ENCODE measurements around the gene FUT3.
A peak's percentile ranks its signal among the peaks of the same experiment; 100 is the strongest.

The FUT3 gene

GRCh38 chr19:5851302-5851701 is at the start of gene FUT3:
TSS of gene FUT3 (minus strand) at chr19:5851449.
- H3K27me3 Mint-ChIP-seq, result no peaks in the 10 kb centered on the region
- no peaks in the 10 kb centered on the region for H3K9me3 Mint-ChIP-seq
- no peaks in the 10 kb centered on the region for H3K4me1 Mint-ChIP-seq (ENCODE audit: low read depth)
- no peak within 1 kb of the TSS for H3K27ac Mint-ChIP-seq
- no peak for DNase-seq
- H3K4me3 Mint-ChIP-seq, result no peak within 1 kb of the TSS
- no peaks in the 10 kb centered on the region for H3K36me3 Mint-ChIP-seq (ENCODE audit: low read depth)

- H3K36me3 Mint-ChIP-seq (ENCODE audit: low read depth), result peaks cover 47% of the 10 kb centered on the region
- DNase-seq, result no peak
- peaks cover 25% of the 10 kb centered on the region for H3K4me1 Mint-ChIP-seq (ENCODE audit: low read depth)
- H3K9me3 Mint-ChIP-seq, result no peaks in the 10 kb centered on the region
- peak overlapping the region; percentile 99 for H3K27ac Mint-ChIP-seq
- H3K4me3 Mint-ChIP-seq, result peak overlapping the region; percentile 23
- no peaks in the 10 kb centered on the region for H3K27me3 Mint-ChIP-seq
Measured at GRCh38 chr19:5900976-5901375, 49.7 kb upstream of the FUT3 start.

GRCh38 chr19:5899728-5900526 is 48.7 kb upstream of the FUT3 start:
- no peak for DNase-seq
- H3K4me3 Mint-ChIP-seq, result no peak overlapping the region
- H3K27ac Mint-ChIP-seq, result peak overlapping the region; percentile 65
- H3K4me1 Mint-ChIP-seq (ENCODE audit: low read depth), result peaks cover 22% of the 10 kb centered on the region
- H3K36me3 Mint-ChIP-seq (ENCODE audit: low read depth), result peaks cover 55% of the 10 kb centered on the region
- H3K27me3 Mint-ChIP-seq, result no peaks in the 10 kb centered on the region
- no peaks in the 10 kb centered on the region for H3K9me3 Mint-ChIP-seq

- Mint-ChIP-seq H3K27me3 (no peaks in the 10 kb centered on the region), H3K4me3 (no peak overlapping the region)
Measured at GRCh38 chr19:5897189-5897969, 46.1 kb upstream of the FUT3 start.

GRCh38 chr19:5896365-5897076 is 45.3 kb upstream of the FUT3 start:
- no peak for DNase-seq
- peaks cover 2% of the 10 kb centered on the region for H3K27me3 Mint-ChIP-seq
- no peak overlapping the region for H3K27ac Mint-ChIP-seq
- peaks cover 17% of the 10 kb centered on the region for H3K4me1 Mint-ChIP-seq (ENCODE audit: low read depth)
- H3K9me3 Mint-ChIP-seq, result no peaks in the 10 kb centered on the region
- H3K36me3 Mint-ChIP-seq (ENCODE audit: low read depth), result peaks cover 49% of the 10 kb centered on the region
- no peak overlapping the region for H3K4me3 Mint-ChIP-seq

More at GRCh38 chr19:5897189-5897969, 46.1 kb upstream of the FUT3 start:
- DNase-seq, result no peak
- peaks cover 51% of the 10 kb centered on the region for H3K36me3 Mint-ChIP-seq (ENCODE audit: low read depth)
- H3K9me3 Mint-ChIP-seq, result no peaks in the 10 kb centered on the region
- H3K4me1 Mint-ChIP-seq (ENCODE audit: low read depth), result peaks cover 17% of the 10 kb centered on the region
- H3K27ac Mint-ChIP-seq, result peak overlapping the region; percentile 44

- Mint-ChIP-seq H3K9me3 (no peaks in the 10 kb centered on the region), H3K27me3 (peaks cover 6% of the 10 kb centered on the region), H3K4me1 (ENCODE audit: low read depth) (peaks cover 11% of the 10 kb centered on the region), H3K36me3 (ENCODE audit: low read depth) (peaks cover 43% of the 10 kb centered on the region), H3K4me3 (no peak overlapping the region), H3K27ac (no peak overlapping the region)
- DNase-seq, result no peak
Measured at GRCh38 chr19:5895890-5896289, 44.6 kb upstream of the FUT3 start.

- H3K27ac Mint-ChIP-seq, result no peak overlapping the region
Measured at GRCh38 chr19:5895409-5895808, 44.2 kb upstream of the FUT3 start.

GRCh38 chr19:5894704-5895349 is 43.6 kb upstream of the FUT3 start:
- Mint-ChIP-seq H3K4me1 (ENCODE audit: low read depth) (peaks cover 4% of the 10 kb centered on the region), H3K27me3 (peaks cover 15% of the 10 kb centered on the region), H3K9me3 (no peaks in the 10 kb centered on the region), H3K27ac (no peak overlapping the region), H3K4me3 (no peak overlapping the region), H3K36me3 (ENCODE audit: low read depth) (peaks cover 36% of the 10 kb centered on the region)
- DNase-seq, result no peak

More at GRCh38 chr19:5895409-5895808, 44.2 kb upstream of the FUT3 start:
- no peak overlapping the region for H3K4me3 Mint-ChIP-seq
- peaks cover 42% of the 10 kb centered on the region for H3K36me3 Mint-ChIP-seq (ENCODE audit: low read depth)
- peaks cover 10% of the 10 kb centered on the region for H3K4me1 Mint-ChIP-seq (ENCODE audit: low read depth)
- no peak for DNase-seq
- peaks cover 11% of the 10 kb centered on the region for H3K27me3 Mint-ChIP-seq
- H3K9me3 Mint-ChIP-seq, result no peaks in the 10 kb centered on the region

- Mint-ChIP-seq H3K4me1 (ENCODE audit: low read depth) (peaks cover 3% of the 10 kb centered on the region), H3K4me3 (no peak overlapping the region), H3K27ac (no peak overlapping the region), H3K36me3 (ENCODE audit: low read depth) (peaks cover 34% of the 10 kb centered on the region), H3K27me3 (peaks cover 21% of the 10 kb centered on the region), H3K9me3 (no peaks in the 10 kb centered on the region)
- no peak for DNase-seq
Measured at GRCh38 chr19:5893907-5894703, 42.9 kb upstream of the FUT3 start.

- no peak for DNase-seq
- H3K27me3 Mint-ChIP-seq, result peaks cover 22% of the 10 kb centered on the region
- peaks cover 3% of the 10 kb centered on the region for H3K4me1 Mint-ChIP-seq (ENCODE audit: low read depth)
- no peak overlapping the region for H3K4me3 Mint-ChIP-seq
- H3K27ac Mint-ChIP-seq, result no peak overlapping the region
- H3K36me3 Mint-ChIP-seq (ENCODE audit: low read depth), result peaks cover 34% of the 10 kb centered on the region
- H3K9me3 Mint-ChIP-seq, result no peaks in the 10 kb centered on the region
Measured at GRCh38 chr19:5893296-5893903, 42.2 kb upstream of the FUT3 start.

GRCh38 chr19:5892772-5893275 is 41.6 kb upstream of the FUT3 start:
- H3K27me3 Mint-ChIP-seq, result peaks cover 24% of the 10 kb centered on the region
- no peaks in the 10 kb centered on the region for H3K9me3 Mint-ChIP-seq

GRCh38 chr19:5891938-5892771 is 40.9 kb upstream of the FUT3 start:
- Mint-ChIP-seq H3K27me3 (peaks cover 24% of the 10 kb centered on the region), H3K36me3 (ENCODE audit: low read depth) (peaks cover 28% of the 10 kb centered on the region), H3K4me3 (no peak overlapping the region), H3K27ac (no peak overlapping the region), H3K4me1 (ENCODE audit: low read depth) (peaks cover 3% of the 10 kb centered on the region), H3K9me3 (no peaks in the 10 kb centered on the region)
- DNase-seq, result peak; percentile 55

More at GRCh38 chr19:5892772-5893275, 41.6 kb upstream of the FUT3 start:
- no peak overlapping the region for H3K27ac Mint-ChIP-seq
- no peak overlapping the region for H3K4me3 Mint-ChIP-seq
- peaks cover 3% of the 10 kb centered on the region for H3K4me1 Mint-ChIP-seq (ENCODE audit: low read depth)
- DNase-seq, result no peak
- peaks cover 30% of the 10 kb centered on the region for H3K36me3 Mint-ChIP-seq (ENCODE audit: low read depth)

All from activated T-cell treated with anti-CD3 and anti-CD28 coated beads, Interleukin-2, amount 50 U/mL, for 24 hours (primary cell).